H1 (cell line): ENCODE measurements around the gene LYPD6. TPM values are rescaled to one million over a fixed set of nuclear protein-coding genes. Genes with fewer than 3 reads are reported as not detected.

Experiments used
- CTCF ChIA-PET: fragments of 300-600 bp; sonication (Branson Sonifier 250); formaldehyde crosslinking; loops from one replicate; lab custom pipeline; 2021; ENCODE audit not compliant: partially characterized antibody; lab: Charles Lee
- POLR2A ChIA-PET: fragments of 300-600 bp; sonication (Branson Sonifier 250); formaldehyde crosslinking; loops from one replicate; lab custom pipeline; 2021; ENCODE audit warnings: inconsistent platforms; ENCODE audit not compliant: partially characterized antibody; lab: Charles Lee
- DNase-seq, 2 experiments: peaks; one replicate each; pipeline versions ENCODE4 v3.0.0 to v3.0.0-alpha.2; 2010 to 2022; ENCODE audit warnings: low spot score in 2 of 2, low read depth in 1 of 2, mixed read lengths in 1 of 2
- FAIRE-seq: peaks from 2 replicates; lab custom pipeline; 2011; peaks lifted over from hg19 to GRCh38; lab: Jason Lieb, UNC
- H2AFZ ChIP-seq: 2 replicates; pipeline ENCODE4 v1.8.1; 2012; ENCODE audit warnings: low read length, inconsistent platforms
- H2AK5ac ChIP-seq: 2 replicates; pipeline ENCODE4 v1.6.1; 2013; ENCODE audit warnings: low read depth, low read length
- H2BK120ac ChIP-seq: replicated peaks from 2 replicates; pipeline ENCODE3; 2013; ENCODE audit warnings: low read depth, low read length, inconsistent platforms
- H2BK12ac ChIP-seq: 2 replicates; pipeline ENCODE4 v1.6.1; 2013; ENCODE audit warnings: low read depth, low read length
- H2BK15ac ChIP-seq: 2 replicates; pipeline ENCODE4 v1.6.1; 2013; ENCODE audit warnings: low read length
- H2BK20ac ChIP-seq: 2 replicates; pipeline ENCODE4 v1.6.1; 2013; ENCODE audit warnings: low read length
- H2BK5ac ChIP-seq: 2 replicates; pipeline ENCODE4 v1.6.1; 2013; ENCODE audit warnings: low read depth, low read length
- H3K14ac ChIP-seq: 2 replicates; pipeline ENCODE4 v1.6.1; 2013; ENCODE audit warnings: inconsistent platforms; ENCODE audit not compliant: insufficient read length
- H3K18ac ChIP-seq: 2 replicates; pipeline ENCODE4 v1.6.1; 2013; ENCODE audit warnings: low read length; ENCODE audit errors: extremely low read depth
- H3K23ac ChIP-seq: 2 replicates; pipeline ENCODE4 v1.6.1; 2013; ENCODE audit warnings: inconsistent platforms; ENCODE audit not compliant: insufficient read length
- H3K23me2 ChIP-seq: 2 replicates; pipeline ENCODE4 v1.6.1; 2013; ENCODE audit warnings: low read depth, low read length
- H3K27ac ChIP-seq: 2 replicates; pipeline ENCODE4 v1.6.1; 2011; ENCODE audit warnings: low read depth, low read length, inconsistent platforms
- H3K27me3 ChIP-seq, 4 experiments: replicated peaks in 1 of 4; 1 replicate in 1 of 4; 2 replicates in 3 of 4; pipeline versions ENCODE4 v1.6.1 to v1.8.1; 2011 to 2013; ENCODE audit warnings: low read length in 3 of 4, mild to moderate bottlenecking in 3 of 4, inconsistent platforms in 2 of 4, mixed read lengths in 2 of 4, moderate library complexity in 1 of 4; ENCODE audit not compliant: control insufficient read depth in 3 of 4, insufficient read depth in 3 of 4; ENCODE audit errors: extremely low read depth in 1 of 4
- H3K36me3 ChIP-seq, 4 experiments: 2 replicates each; pipeline versions ENCODE4 v1.6.1 to v1.8.1; 2011 to 2013; ENCODE audit warnings: mild to moderate bottlenecking in 4 of 4, low read length in 3 of 4, moderate library complexity in 2 of 4, control low read depth in 1 of 4, inconsistent platforms in 1 of 4; ENCODE audit not compliant: insufficient read depth in 4 of 4, control insufficient read depth in 2 of 4
- H3K4ac ChIP-seq: replicated peaks from 2 replicates; pipeline ENCODE3; 2013; ENCODE audit warnings: low read length, low read depth, mixed read lengths, inconsistent platforms; ENCODE audit not compliant: insufficient read length
- H3K4me1 ChIP-seq, 4 experiments: replicated peaks in 1 of 4; 1 replicate in 1 of 4; 2 replicates in 3 of 4; pipeline versions ENCODE4 v1.6.1 to v1.8.1; 2011 to 2013; ENCODE audit warnings: low read length in 3 of 4, inconsistent platforms in 2 of 4, mixed read lengths in 1 of 4; ENCODE audit not compliant: insufficient read depth in 4 of 4, control insufficient read depth in 3 of 4
- H3K4me2 ChIP-seq, 2 experiments: 2 replicates each; pipeline versions ENCODE4 v1.6.1 to v1.8.1; 2011 to 2013; ENCODE audit warnings: low read depth in 2 of 2, low read length in 2 of 2, control low read depth in 1 of 2, inconsistent platforms in 1 of 2, mild to moderate bottlenecking in 1 of 2; ENCODE audit not compliant: insufficient read depth in 1 of 2
- H3K4me3 ChIP-seq, 4 experiments: fragments of 200-600, 300-600 bp in 1 of 4; sonication (generic), shearing (Covaris generic), sonication (Bioruptor Twin) in 1 of 4; 2 replicates each; pipeline versions ENCODE4 v1.5.1 to v1.8.1; 2011 to 2016; ENCODE audit warnings: low read length in 4 of 4, low read depth in 3 of 4, control low read depth in 2 of 4, inconsistent platforms in 2 of 4, mild to moderate bottlenecking in 2 of 4, mixed read lengths in 1 of 4, moderate library complexity in 1 of 4; ENCODE audit not compliant: insufficient read depth in 2 of 4; ENCODE audit errors: extremely low read depth in 1 of 4
- H3K56ac ChIP-seq: replicated peaks from 2 replicates; pipeline ENCODE3; 2013; ENCODE audit warnings: low read depth, mild to moderate bottlenecking, mixed read lengths, low read length, inconsistent platforms; ENCODE audit not compliant: insufficient read length
- H3K79me1 ChIP-seq: 2 replicates; pipeline ENCODE4 v1.6.1; 2013; ENCODE audit warnings: low read depth, low read length, control low read depth
- H3K79me2 ChIP-seq, 2 experiments: 2 replicates each; pipeline versions ENCODE4 v1.6.1 to v1.8.1; 2012 to 2013; ENCODE audit warnings: low read length in 2 of 2, mild to moderate bottlenecking in 2 of 2, inconsistent platforms in 1 of 2; ENCODE audit not compliant: insufficient read depth in 2 of 2, control insufficient read depth in 1 of 2
- H3K9ac ChIP-seq, 4 experiments: replicated peaks in 1 of 4; 1 replicate in 1 of 4; 2 replicates in 3 of 4; pipeline versions ENCODE4 v1.6.1 to v1.8.1; 2011 to 2013; ENCODE audit warnings: low read depth in 3 of 4, low read length in 3 of 4, control low read depth in 2 of 4, mild to moderate bottlenecking in 2 of 4, moderate library complexity in 2 of 4, inconsistent platforms in 1 of 4; ENCODE audit errors: extremely low read depth in 1 of 4
- H3K9me3 ChIP-seq, 2 experiments: 2 replicates each; pipeline versions ENCODE4 v1.6.1 to v1.8.1; 2012 to 2013; ENCODE audit warnings: mild to moderate bottlenecking in 2 of 2, moderate library complexity in 2 of 2, control low read depth in 1 of 2, inconsistent platforms in 1 of 2, low read depth in 1 of 2, low read length in 1 of 2, mixed read lengths in 1 of 2; ENCODE audit not compliant: insufficient read depth in 2 of 2
- H4K20me1 ChIP-seq, 2 experiments: replicated peaks in 1 of 2; 2 replicates each; pipeline versions ENCODE3 to v1.8.1; 2011 to 2013; ENCODE audit warnings: inconsistent platforms in 2 of 2, low read length in 2 of 2, mild to moderate bottlenecking in 1 of 2; ENCODE audit not compliant: insufficient read depth in 2 of 2, control insufficient read depth in 1 of 2
- H4K5ac ChIP-seq: 2 replicates; pipeline ENCODE4 v1.6.1; 2013; ENCODE audit warnings: low read length, low read depth, mixed read lengths, inconsistent platforms; ENCODE audit not compliant: insufficient read length
- H4K8ac ChIP-seq: 2 replicates; pipeline ENCODE4 v1.8.0; 2013; ENCODE audit warnings: mild to moderate bottlenecking, moderate library complexity, low read length, inconsistent platforms; ENCODE audit not compliant: insufficient read depth; ENCODE audit errors: extremely low read depth
- H4K91ac ChIP-seq: replicated peaks from 2 replicates; pipeline ENCODE3; 2013; ENCODE audit warnings: low read length, mixed read lengths, inconsistent platforms; ENCODE audit not compliant: insufficient read length
- JUND ChIP-seq: IDR thresholded peaks from 2 replicates; pipeline ENCODE4 v1.6.1; 2011; ENCODE audit warnings: mild to moderate bottlenecking, improper control_type of control experiment, low read length
- KDM1A ChIP-seq: fragments of 200-600, 300-600 bp; sonication (generic); IDR thresholded peaks from 2 replicates; pipeline ENCODE4 v1.7.1; 2016; ENCODE audit warnings: mild to moderate bottlenecking, low read length, borderline replicate concordance
- NANOG ChIP-seq: IDR thresholded peaks from 2 replicates; pipeline ENCODE4 v1.6.1; 2011; ENCODE audit warnings: low read length, low read depth, mild to moderate bottlenecking, inconsistent platforms; ENCODE audit not compliant: insufficient read depth, poor library complexity, severe bottlenecking
- NRF1 ChIP-seq: IDR thresholded peaks from 2 replicates; pipeline ENCODE4 v1.6.1; 2011; ENCODE audit warnings: mild to moderate bottlenecking, low read depth, low read length, improper control_type of control experiment
- PHF8 ChIP-seq: fragments of 200-600 bp; sonication (generic); conservative IDR thresholded peaks from 2 replicates; pipeline ENCODE4 v1.7.1; 2012; ENCODE audit warnings: low read depth, mild to moderate bottlenecking, inconsistent platforms, low read length, moderate library complexity
- RBBP5 ChIP-seq: IDR thresholded peaks from 2 replicates; pipeline ENCODE4 v1.7.1; 2012; ENCODE audit warnings: low read depth, mild to moderate bottlenecking, inconsistent platforms, low read length, moderate library complexity, borderline replicate concordance
- RFX5 ChIP-seq: IDR thresholded peaks from 2 replicates; pipeline ENCODE4 v1.6.1; 2011; ENCODE audit warnings: low read depth, low read length, improper control_type of control experiment, borderline replicate concordance
- SIRT6 ChIP-seq: IDR thresholded peaks from one replicate; pipeline ENCODE4 v1.7.1; 2012; ENCODE audit warnings: low read length, inconsistent platforms
- SP4 ChIP-seq: IDR thresholded peaks from 2 replicates; pipeline ENCODE4 v1.6.1; 2012; ENCODE audit warnings: low read length, inconsistent platforms
- USF2 ChIP-seq: IDR thresholded peaks from 2 replicates; pipeline ENCODE4 v1.6.1; 2011; ENCODE audit warnings: low read length, improper control_type of control experiment
- WGBS, 2 experiments: shearing (Covaris generic) in 1 of 2; methylation state at CpG; one replicate each; pipeline versions ENCODE4 v1.1.6 to v1.1.7; 2013 to 2015; ENCODE audit warnings: low lambda C conversion rate in 2 of 2, mixed read lengths in 2 of 2, inconsistent platforms in 1 of 2, low coverage in 1 of 2, missing lambda C conversion rate in 1 of 2; ENCODE audit not compliant: insufficient replicate concordance in 2 of 2, insufficient coverage in 1 of 2, insufficient read length in 1 of 2; ENCODE audit errors: extremely low coverage in 1 of 2, missing lambda C conversion rate in 1 of 2; 5-methylcytosine and 5-hydroxymethylcytosine counted together
- polyA plus RNA-seq, 7 experiments: library from polyadenylated mRNA; depleted of rRNA in 3 of 7; stranded (reverse) in 5 of 7; unstranded in 2 of 7; fragments of >200 nt in 5 of 7; fragments of 200-250 nt in 2 of 7; gene quantifications; 1 replicate in 5 of 7; 2 replicates in 1 of 7; 4 replicates in 1 of 7; pipeline versions ENCODE4 v1.2.1 to v1.2.3, GENCODE V29; 2011 to 2013; ENCODE audit warnings: missing spikeins in 2 of 7, mixed read lengths in 2 of 7
- total RNA-seq: library from RNA; stranded (reverse); fragmentation: NEBNext Ultra II Directional; extraction: Animal tissue kit (Norgen Biotek cat#: 25700); gene quantifications from 2 replicates; pipeline ENCODE4 v1.2.1, GENCODE V29; 2021

The LYPD6 gene
- total and polyA plus RNA-seq, 2 of the 8 experiments (the other 6 are each of a cell fraction or from before 2014, with no cell fraction given): 5.6 to 8.9 TPM

DNA sequence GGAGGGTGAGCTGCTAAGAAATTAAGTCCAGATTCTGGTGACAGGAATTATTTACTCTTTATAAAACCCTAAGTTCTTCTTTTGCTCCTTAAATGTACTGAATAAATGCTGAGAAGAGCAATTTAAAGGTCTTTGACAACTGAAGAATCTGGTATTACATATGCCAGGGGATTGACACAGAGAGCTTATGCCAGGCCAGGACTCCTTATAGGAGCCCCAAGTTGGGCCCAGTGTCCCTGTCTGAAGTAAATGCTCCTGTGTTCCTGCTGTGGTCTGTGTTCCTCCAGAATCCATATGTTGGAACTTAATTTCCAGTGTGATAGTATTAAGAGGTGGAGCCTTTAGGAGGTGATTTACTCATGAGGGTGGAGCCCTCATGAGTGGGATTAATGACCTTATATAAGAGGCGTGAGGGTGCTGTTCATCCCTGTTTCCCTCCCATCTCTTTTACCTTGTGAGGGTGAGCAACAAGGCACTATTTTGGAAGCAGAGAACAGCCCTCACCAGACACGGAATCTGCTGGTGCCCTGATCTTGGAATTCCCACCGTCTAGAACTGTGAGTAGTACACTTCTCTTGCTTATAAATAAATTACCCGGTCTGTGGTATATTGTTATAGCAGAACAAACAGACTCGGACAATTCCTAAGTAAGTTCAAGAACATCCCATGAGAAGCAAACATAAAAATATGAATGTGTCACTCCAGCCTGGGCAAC lies 39.8 kb downstream of the LYPD6 start:
- ChIA-PET CTCF (interaction anchor here (0.7 to 1.3 kb wide), 2 partner anchors 25 to 361 kb away, joined by 3 read pairs; no protein-coding TSS in a partner anchor), POLR2A (interaction anchor here (0.7 kb wide), 1 partner anchor 97 kb away, joined by 3 read pairs; no protein-coding TSS in a partner anchor)
- Histone ChIP-seq H3K14ac (no peak overlapping the region), H2BK12ac (no peak overlapping the region), H3K23ac (no peak overlapping the region), H3K79me2 (no peaks in the 10 kb centered on the region), H4K91ac (no peak overlapping the region), H4K8ac (no peak overlapping the region), H3K36me3 (peaks cover 0 to 7% (median 3%) of the 10 kb centered on the region in 4 experiments; a peak in 1 of 8 replicates), H3K9me3 (peaks cover 5 to 6% of the 10 kb centered on the region in 2 experiments; a peak in 3 of 4 replicates), H3K4me1 (peaks cover 0 to 5% (median 4%) of the 10 kb centered on the region in 4 experiments; a peak in 2 of 7 replicates), H3K9ac (no peak overlapping the region), H3K79me1 (no peaks in the 10 kb centered on the region; the same call in 1 of the 2 replicates), H3K4me3 (no peak overlapping the region), H2BK5ac (no peak overlapping the region), H4K20me1 (no peaks in the 10 kb centered on the region), H3K4me2 (no peak overlapping the region), H3K27me3 (no peaks in the 10 kb centered on the region), H3K23me2 (no peaks in the 10 kb centered on the region; the same call in 1 of the 2 replicates), H2AK5ac (no peak overlapping the region), H2AFZ (no peak overlapping the region), H3K18ac (no peak overlapping the region), H3K4ac (no peak overlapping the region), H3K56ac (no peak overlapping the region), H2BK20ac (no peak overlapping the region), H2BK15ac (no peak overlapping the region), H2BK120ac (no peak overlapping the region), H3K27ac (no peak overlapping the region), H4K5ac (no peak overlapping the region)
- WGBS, 2 experiments: 83% methylated on average over 5 of the region's 5 CpGs; no CpG with 5 or more reads in 1 of the 2 experiments
- DNase-seq (no peak), FAIRE-seq (no peak)
- TF ChIP-seq SP4 (no peak), RFX5 (no peak), USF2 (no peak), KDM1A (no peak), NRF1 (no peak), PHF8 (no peak), RBBP5 (no peak), SIRT6 (no peak), JUND (no peak), NANOG (no peak)
